ENCODE results near the gene CA12. TPM values are rescaled to one million over a fixed set of nuclear protein-coding genes. Genes with fewer than 3 reads are reported as not detected.

CA12 gene
- total RNA-seq, 1 experiment from 2014 or later: 64.9 TPM

GRCh38 chr15:63379492-63380150 lies 2.0 kb downstream of the CA12 start:
- DNase-seq (ENCODE audit: low spot score): peak; percentile 48

- DNase-seq (ENCODE audit: low spot score): no peak
Measured at GRCh38 chr15:63378946-63379345, 2.7 kb downstream of the CA12 start.

DNA sequence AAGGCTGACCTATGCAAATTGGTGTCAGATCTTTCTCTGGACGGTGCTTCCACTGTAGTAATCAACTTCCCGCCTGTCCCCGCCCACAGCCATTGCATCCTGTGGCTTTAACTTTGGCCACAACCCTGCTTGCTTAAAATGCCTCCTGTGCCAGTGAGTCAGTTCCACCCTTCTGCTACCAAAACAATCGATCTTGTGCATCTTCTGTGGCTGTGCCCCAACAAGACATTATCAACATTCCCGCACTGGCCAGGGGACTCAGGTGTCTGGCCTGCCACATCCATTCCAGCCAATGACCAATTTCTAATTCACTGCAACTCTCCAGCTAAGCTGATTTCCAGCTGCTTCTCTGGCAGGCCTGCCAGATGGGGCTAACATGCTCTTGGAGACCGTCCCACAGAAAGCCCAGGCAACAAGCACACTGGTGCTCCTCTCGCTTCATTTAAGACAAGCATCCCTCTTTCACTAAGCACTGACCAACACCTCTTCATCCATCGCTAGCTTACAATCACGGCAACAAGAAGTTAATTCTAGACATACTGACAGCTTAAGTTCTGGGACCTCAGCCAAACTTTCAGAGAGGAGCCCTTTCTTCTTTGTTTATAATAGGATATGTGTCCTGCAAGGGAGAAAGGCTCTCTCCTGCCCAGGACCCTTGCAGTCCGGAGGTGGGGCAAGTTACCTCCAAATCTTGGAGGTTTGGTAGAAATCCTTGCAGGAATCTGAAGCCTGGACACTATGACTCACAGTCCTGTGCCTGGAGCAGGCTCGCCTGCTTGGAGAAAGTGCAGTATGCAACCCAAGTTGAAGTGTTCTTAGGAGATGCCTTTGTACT lies 6.7 kb downstream of the CA12 start:
- peak; percentile 70 for DNase-seq (ENCODE audit: low spot score)

- no peak for DNase-seq (ENCODE audit: low spot score)
Measured at GRCh38 chr15:63373866-63374548, 7.6 kb downstream of the CA12 start.

DNA sequence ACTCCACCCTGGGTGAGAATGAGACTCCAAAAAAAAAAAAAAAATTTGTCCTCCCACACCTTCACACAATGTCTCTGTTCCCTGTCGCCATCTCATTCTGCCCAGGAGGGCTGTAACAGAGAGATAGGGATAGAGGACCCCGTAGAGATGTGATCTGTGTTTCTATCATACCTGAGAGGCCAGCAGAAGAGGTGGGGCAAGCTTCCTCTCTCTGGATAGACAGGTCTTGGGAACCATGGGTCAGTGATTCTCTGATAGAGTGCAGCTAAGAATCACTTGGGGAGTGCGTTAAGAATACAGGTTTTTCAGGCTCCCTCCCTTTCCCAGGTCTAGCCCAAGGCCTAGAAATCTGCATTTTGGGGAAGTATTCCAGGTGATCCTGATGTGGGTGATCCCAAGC lies 8.3 kb downstream of the CA12 start:
- DNase-seq (ENCODE audit: low spot score): no peak

DNA sequence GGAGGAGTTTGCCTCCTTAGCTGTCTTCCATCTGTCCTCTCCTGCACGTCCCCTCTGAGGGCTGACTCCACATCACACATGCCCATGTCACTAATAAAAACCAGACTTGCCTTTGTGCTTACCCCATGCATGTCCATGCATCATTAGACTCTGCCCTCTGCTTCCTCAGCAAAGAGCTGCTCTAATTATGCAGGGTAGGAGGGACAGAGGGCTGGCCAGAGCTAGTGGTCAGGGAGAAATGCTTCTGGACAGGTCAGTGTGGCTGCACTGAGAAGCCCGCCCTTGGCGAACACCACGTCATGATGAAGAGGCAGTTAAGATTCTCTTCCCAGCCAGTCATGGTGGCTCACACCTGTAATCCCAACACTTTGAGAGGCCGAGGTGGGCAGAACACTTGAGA lies 8.9 kb downstream of the CA12 start:
- no peak for DNase-seq (ENCODE audit: low spot score)

DNA sequence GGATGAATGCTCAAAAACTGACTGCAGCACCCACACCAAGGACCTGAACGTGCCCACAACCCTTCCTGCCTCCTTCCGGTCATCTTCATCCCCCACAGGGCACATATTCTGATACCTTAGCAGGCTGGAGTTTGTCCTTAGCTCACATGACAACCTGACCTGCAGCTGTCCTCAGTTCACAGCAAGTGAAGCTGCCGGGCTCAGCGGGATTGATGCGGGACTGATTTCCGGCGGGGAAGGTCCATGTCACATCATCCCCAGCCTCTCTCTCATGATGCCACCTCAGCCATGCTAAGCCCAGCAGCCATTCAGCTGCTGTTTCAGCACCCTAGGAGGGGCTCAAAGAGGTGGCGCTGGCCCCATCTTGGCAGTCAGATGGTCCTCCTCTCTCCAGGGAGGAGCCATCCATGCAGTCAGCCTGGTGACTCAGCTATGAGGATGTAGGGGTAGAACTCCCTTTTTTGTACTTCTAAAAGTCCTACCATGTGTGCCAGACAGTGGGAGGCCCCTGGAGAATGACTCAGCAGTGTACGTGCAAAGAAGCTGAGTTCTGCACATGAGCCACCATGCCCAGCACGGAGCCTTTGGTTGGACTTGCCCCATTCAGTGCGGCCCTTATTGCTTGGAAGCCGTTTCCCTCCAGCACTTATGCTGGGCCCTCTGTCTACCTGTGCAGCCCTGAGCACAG lies 9.5 kb downstream of the CA12 start:
- DNase-seq (ENCODE audit: low spot score): no peak

- no peak for DNase-seq (ENCODE audit: low spot score)
Measured at GRCh38 chr15:63371297-63371918, 10.2 kb downstream of the CA12 start.

DNA sequence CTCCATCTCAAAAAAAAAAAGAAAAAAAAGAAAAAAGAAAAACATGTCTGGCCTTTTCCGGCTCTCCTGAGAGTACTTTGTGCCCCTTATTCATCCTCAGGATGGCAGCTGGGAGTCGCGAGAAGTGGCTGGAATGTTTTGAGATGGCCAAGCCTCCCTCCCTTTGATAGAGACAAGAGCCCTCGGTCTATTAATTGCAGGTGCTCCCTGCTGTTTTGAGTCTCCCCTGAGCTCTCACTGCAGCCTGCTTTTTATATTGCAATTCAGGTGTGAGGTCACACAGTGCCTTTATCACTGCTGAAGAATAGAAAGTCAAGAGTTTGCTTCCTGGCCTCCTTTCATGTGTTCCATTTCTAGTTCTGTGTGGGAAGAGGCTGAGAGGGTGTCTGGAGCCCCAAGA lies 10.9 kb downstream of the CA12 start:
- no peak for DNase-seq (ENCODE audit: low spot score)

DNA sequence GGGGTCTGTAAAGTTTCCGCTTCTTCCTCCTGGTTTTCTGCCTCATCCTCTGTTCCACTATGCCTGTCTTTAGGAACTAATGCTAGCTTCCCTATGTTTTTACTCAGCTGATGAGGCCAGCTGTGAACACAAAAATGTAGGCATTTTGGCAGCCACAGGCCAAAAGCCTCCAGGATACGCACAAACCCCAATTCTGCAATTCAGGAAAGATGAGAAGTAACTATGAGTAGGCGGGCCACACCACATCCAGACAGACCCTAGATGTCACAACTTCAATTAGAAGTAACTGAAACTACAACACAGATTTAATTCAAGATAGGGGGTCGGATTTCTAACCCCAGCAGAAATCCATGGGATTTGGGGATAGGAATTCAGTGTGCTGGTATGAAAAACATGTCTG lies 11.9 kb downstream of the CA12 start:
- DNase-seq (ENCODE audit: low spot score): no peak

DNA sequence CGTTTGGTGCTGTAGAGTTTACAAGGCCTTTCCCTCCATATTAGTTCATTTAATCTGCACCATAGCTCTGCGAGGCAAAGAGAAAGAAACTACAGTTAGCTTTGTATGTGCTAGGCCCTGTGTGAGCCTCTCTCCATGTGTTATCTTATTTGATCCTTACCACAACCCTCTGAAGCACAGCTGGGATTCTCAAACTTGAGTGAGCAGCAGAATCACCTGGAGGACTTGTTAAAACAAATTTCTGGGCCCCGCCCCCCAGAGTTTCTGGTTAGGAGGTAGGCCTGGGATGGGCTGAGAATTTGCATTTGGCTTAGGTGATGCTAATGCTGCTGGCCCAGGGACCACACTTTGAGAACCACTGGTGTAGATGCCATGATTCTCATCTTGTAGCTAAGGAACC lies 12.3 kb downstream of the CA12 start:
- no peak for DNase-seq (ENCODE audit: low spot score)

- no peak for DNase-seq (ENCODE audit: low spot score)
Measured at GRCh38 chr15:63368503-63368902, 13.1 kb downstream of the CA12 start.

- no peak for DNase-seq (ENCODE audit: low spot score)
Measured at GRCh38 chr15:63367900-63368299, 13.7 kb downstream of the CA12 start.

- peak; percentile 54 for DNase-seq (ENCODE audit: low spot score)
Measured at GRCh38 chr15:63367390-63367789, 14.3 kb downstream of the CA12 start.

GRCh38 chr15:63366451-63366850 lies 15.2 kb downstream of the CA12 start:
- DNase-seq (ENCODE audit: low spot score): no peak

DNA sequence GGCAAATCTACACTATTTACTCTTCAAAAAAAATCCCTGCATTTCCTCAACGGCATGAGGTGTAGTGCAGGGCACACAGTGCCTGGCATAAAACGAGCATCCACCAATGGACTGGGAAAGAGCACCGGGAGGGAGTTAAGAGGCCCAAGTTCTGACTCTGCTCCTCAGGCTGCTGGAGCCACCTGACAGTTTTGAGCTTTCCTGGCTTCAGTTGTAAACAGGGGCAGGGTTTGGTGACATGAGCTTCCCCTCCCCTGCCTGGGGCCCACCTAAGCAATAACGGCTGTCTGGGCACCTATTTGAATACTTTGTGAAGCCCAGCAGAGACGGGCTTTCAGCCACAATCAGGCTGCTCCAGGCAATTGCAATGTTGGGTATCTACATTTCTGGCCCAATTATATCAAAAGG lies 16.4 kb downstream of the CA12 start:
- DNase-seq (ENCODE audit: low spot score): no peak

DNA sequence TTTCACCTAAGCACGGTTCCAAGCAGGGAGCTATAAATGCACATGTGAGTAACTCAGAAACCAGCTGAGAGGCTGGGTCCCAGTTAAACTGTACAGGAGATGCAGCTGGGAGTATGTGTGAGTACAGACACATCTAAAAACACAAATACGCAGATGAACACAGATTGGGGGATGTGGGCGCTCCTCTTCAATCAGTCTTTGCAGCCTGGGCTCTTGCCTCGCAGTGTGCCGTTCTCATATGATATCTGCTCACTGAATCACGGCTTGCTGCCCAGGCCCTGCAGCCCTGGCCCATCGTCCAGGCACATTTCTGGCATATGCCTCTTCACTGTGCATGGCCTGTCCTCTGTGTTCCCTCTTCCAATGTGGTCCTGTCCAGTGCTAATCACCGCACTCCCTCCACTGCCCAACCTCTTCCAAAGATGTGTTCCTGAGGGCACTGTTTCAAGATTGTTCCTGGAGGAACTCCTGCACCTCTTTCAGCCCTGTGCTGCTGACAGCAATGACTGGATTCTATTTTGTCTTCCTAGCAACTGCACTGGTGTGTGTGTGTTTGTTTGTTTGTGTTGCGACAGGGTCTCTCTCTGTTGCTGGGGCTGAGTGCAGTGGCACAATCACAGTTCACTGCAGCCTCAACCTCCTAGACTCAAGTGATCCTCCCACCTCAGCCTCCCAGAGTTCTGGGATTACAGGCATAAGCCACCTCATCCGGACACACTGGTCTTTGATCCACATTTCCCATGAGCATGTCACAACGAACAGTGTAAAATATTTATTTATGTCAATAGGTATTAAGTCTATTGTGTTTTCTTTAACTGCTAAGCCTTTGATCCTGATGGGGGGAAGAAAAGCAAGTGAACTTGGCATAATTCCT lies 17.0 kb downstream of the CA12 start:
- no peak for DNase-seq (ENCODE audit: low spot score)

DNA sequence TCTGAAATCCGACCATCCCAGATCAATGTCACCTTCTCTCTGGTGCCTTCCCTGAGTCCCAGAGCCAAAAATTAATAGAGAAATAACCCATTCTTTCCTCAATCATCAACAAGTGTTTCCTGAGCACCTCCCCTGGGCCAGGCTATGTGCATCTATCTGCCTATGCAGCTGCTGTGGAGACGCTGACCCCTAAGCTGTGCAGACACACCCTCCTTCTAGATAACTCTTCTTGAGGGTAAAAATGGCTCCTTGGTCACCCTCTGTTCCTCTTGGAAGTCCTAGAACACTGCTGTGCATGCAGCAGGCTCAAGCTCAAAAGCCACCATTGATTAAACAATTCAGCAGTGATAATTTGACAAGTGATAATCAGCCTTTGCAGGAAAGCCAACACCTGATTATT lies 18.4 kb downstream of the CA12 start:
- DNase-seq (ENCODE audit: low spot score): no peak

GRCh38 chr15:63362885-63363284 lies 18.8 kb downstream of the CA12 start:
- no peak for DNase-seq (ENCODE audit: low spot score)

GRCh38 chr15:63362196-63362595 lies 19.4 kb downstream of the CA12 start:
- DNase-seq (ENCODE audit: low spot score): no peak

GRCh38 chr15:63360170-63360569 lies 21.5 kb downstream of the CA12 start:
- DNase-seq (ENCODE audit: low spot score): no peak
